H1 (cell line): ENCODE results near the gene SLC1A2. TPM values are rescaled to one million over a fixed set of nuclear protein-coding genes. Genes with fewer than 3 reads are reported as not detected.

Source experiments
- BCL11A ChIP-seq, 2 experiments: IDR thresholded peaks; one replicate each; pipeline ENCODE4 v1.6.1; 2011; ENCODE audit warnings: low read depth in 2 of 2, low read length in 2 of 2, mild to moderate bottlenecking in 2 of 2
- SP4 ChIP-seq: IDR thresholded peaks from 2 replicates; pipeline ENCODE4 v1.6.1; 2012; ENCODE audit warnings: low read length, inconsistent platforms
- polyA plus RNA-seq, 7 experiments: library from polyadenylated mRNA; depleted of rRNA in 3 of 7; stranded (reverse) in 5 of 7; unstranded in 2 of 7; fragments of >200 nt in 5 of 7; fragments of 200-250 nt in 2 of 7; gene quantifications; 1 replicate in 5 of 7; 2 replicates in 1 of 7; 4 replicates in 1 of 7; pipeline versions ENCODE4 v1.2.1 to v1.2.3, GENCODE V29; 2011 to 2013; ENCODE audit warnings: missing spikeins in 2 of 7, mixed read lengths in 2 of 7
- total RNA-seq: library from RNA; stranded (reverse); fragmentation: NEBNext Ultra II Directional; extraction: Animal tissue kit (Norgen Biotek cat#: 25700); gene quantifications from 2 replicates; pipeline ENCODE4 v1.2.1, GENCODE V29; 2021

SLC1A2 gene
- total and polyA plus RNA-seq, 2 of the 8 experiments (the other 6 are each of a cell fraction or from before 2014, with no cell fraction given) = 0.57 to 1.2 TPM

DNA sequence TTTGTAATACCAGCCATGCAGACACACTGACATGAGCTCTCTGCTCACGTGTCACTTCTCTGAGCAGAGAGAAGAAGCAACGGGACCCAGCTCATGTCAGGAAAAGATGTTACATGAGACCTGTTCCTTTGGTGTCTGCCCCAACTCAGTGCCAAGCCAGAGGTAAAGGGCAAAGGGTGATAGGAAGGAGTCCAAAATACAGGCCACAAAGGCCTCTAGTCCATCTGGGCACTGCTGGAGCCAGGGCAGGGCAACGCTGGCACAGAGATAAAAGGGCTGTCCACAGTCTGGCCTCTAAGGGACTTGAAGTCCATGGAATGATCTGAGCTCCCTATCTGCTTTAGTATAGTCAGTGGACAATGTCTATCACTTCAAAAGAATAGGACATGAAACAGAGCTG is 79.3 kb downstream of the SLC1A2 start (continued):
- TF ChIP-seq SP4 (no peak), BCL11A (IDR thresholded peaks at IDR 0.05; ENCODE audit: low read depth in 2 of 2, low read length in 2 of 2) (no peak)
- TF ChIP-seq, all 59 proteins: peak for 0
